Vagina (tissue), 2 donors: ENCODE results near the gene PLEKHH1.

ENCODE experiments used
- CTCF ChIP-seq, 3 experiments: fragments of 450-650 bp in 2 of 3; fragments of 200-600 bp in 1 of 3; sonication (generic) in 1 of 3; IDR thresholded peaks; one replicate each; pipeline ENCODE4 v1.5.1; 2017 to 2019; ENCODE audit warnings: antibody characterized with exemption in 3 of 3, mild to moderate bottlenecking in 2 of 3, moderate library complexity in 2 of 3
- POLR2A ChIP-seq, 2 donors: fragments of 450-650 bp; IDR thresholded peaks; one replicate each; pipeline ENCODE4 v1.6.1; 2017; ENCODE audit warnings: antibody characterized with exemption in 2 of 2, mild to moderate bottlenecking in 2 of 2, moderate library complexity in 2 of 2

GRCh38 chr14:67562776-67563150 lies 29.7 kb downstream of the PLEKHH1 start:
- TF ChIP-seq CTCF (IDR thresholded peaks at IDR 0.05), result no peak
- no peak for TF ChIP-seq POLR2A (IDR thresholded peaks at IDR 0.05)
